ENCODE measurements around the gene HBZ. TPM values are rescaled to one million over a fixed set of nuclear protein-coding genes. Genes with fewer than 3 reads are reported as not detected.
"Not testable (repeated sequence)": the region's sequence is repeated elsewhere in the genome, so short reads cannot be mapped to it uniquely, and the experiment has no call there.

HBZ gene
- total and polyA plus RNA-seq, 4 donors = 0.09 to 9.2 (median 0.37) TPM; not detected in 1

DNA sequence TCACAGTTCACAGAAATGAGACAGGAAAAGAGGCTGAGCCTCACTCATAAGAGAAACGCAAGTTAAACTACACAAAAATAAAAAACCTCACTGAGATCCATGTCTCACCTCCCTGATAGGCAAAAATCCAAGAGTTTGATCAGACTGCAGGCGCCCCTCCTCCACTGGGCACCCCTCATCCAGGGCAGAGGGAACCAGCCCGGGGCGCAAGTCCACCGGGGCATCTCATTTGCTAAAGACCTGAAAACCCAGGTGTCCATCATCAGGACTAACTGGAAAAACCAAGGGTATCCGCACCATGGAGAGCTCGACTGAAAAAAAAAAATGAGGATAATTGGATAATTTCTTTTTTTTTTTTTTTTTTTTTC, 2.6 kb downstream of the HBZ start:
- Histone ChIP-seq H3K4me3 (no peak overlapping the region), H3K27me3 (ENCODE audit: control insufficient read depth in 3 of 3, insufficient read depth in 3 of 3, low read length in 2 of 3) (peaks cover 0 to 32% (median 28%) of the 10 kb centered on the region in 3 donors), H3K4me1 (ENCODE audit: control insufficient read depth in 5 of 5, insufficient read depth in 5 of 5, low read length in 5 of 5) (peaks cover 0 to 8% (median 0%) of the 10 kb centered on the region in 5 donors), H3K36me3 (ENCODE audit: control insufficient read depth in 4 of 4, insufficient read depth in 4 of 4, low read length in 4 of 4) (no peaks in the 10 kb centered on the region), H3K9me3 (ENCODE audit: control insufficient read depth in 4 of 4, insufficient read depth in 3 of 4, low read length in 3 of 4) (no peaks in the 10 kb centered on the region), H3K9ac (ENCODE audit: insufficient read depth in 1 of 2, low read length in 2 of 2) (no peak overlapping the region), H3K27ac (ENCODE audit: low read depth in 1 of 2, low read length in 1 of 2) (no peak overlapping the region)
- TF ChIP-seq, protein P1, sequence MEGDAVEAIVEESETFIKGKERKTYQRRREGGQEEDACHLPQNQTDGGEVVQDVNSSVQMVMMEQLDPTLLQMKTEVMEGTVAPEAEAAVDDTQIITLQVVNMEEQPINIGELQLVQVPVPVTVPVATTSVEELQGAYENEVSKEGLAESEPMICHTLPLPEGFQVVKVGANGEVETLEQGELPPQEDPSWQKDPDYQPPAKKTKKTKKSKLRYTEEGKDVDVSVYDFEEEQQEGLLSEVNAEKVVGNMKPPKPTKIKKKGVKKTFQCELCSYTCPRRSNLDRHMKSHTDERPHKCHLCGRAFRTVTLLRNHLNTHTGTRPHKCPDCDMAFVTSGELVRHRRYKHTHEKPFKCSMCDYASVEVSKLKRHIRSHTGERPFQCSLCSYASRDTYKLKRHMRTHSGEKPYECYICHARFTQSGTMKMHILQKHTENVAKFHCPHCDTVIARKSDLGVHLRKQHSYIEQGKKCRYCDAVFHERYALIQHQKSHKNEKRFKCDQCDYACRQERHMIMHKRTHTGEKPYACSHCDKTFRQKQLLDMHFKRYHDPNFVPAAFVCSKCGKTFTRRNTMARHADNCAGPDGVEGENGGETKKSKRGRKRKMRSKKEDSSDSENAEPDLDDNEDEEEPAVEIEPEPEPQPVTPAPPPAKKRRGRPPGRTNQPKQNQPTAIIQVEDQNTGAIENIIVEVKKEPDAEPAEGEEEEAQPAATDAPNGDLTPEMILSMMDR (IDR thresholded peaks at IDR 0.05; ENCODE audit: control extremely low read depth, extremely low read depth) = no peak
- 63 to 71% methylated on average over 7 of the region's 7 CpGs for WGBS, 2 donors
- DNase-seq = no peak
- ATAC-seq (ENCODE audit: insufficient read depth, low FRiP score) = no peak

DNA sequence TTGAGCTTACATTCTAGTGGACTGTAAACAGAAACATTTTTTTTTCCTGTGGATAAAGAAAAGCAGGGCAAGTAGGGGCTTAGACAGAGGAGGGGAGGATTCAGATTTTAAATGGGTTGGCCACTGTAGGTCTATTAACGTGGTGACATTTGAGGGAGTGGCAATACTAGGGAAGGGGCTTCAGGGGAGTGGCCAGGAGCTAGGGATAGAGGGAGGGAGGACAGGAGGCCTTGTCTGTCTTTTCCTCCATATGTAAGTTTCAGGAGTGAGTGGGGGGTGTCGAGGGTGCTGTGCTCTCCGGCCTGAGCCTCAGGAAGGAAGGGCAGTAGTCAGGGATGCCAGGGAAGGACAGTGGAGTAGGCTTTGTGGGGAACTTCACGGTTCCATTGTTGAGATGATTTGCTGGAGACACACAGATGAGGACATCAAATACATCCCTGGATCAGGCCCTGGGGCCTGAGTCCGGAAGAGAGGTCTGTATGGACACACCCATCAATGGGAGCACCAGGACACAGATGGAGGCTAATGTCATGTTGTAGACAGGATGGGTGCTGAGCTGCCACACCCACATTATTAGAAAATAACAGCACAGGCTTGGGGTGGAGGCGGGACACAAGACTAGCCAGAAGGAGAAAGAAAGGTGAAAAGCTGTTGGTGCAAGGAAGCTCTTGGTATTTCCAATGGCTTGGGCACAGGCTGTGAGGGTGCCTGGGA, 6.8 kb downstream of the HBZ start:
- WGBS, 2 donors = 45 to 56% methylated on average over 6 of the region's 6 CpGs
- Histone ChIP-seq H3K4me3 (no peak overlapping the region), H3K4me1 (ENCODE audit: control insufficient read depth in 5 of 5, insufficient read depth in 5 of 5, low read length in 5 of 5) (peaks cover 0 to 8% (median 0%) of the 10 kb centered on the region in 5 donors), H3K36me3 (ENCODE audit: control insufficient read depth in 4 of 4, insufficient read depth in 4 of 4, low read length in 4 of 4) (no peaks in the 10 kb centered on the region), H3K27me3 (ENCODE audit: control insufficient read depth in 3 of 3, insufficient read depth in 3 of 3, low read length in 2 of 3) (peaks cover 0 to 45% (median 32%) of the 10 kb centered on the region in 3 donors), H3K9me3 (ENCODE audit: control insufficient read depth in 4 of 4, insufficient read depth in 3 of 4, low read length in 3 of 4) (no peaks in the 10 kb centered on the region), H3K27ac (ENCODE audit: low read depth in 1 of 2, low read length in 1 of 2) (no peak overlapping the region), H3K9ac (ENCODE audit: insufficient read depth in 1 of 2, low read length in 2 of 2) (no peak overlapping the region)
- TF ChIP-seq, protein P1 (IDR thresholded peaks at IDR 0.05; ENCODE audit: control extremely low read depth, extremely low read depth) = no peak
- ATAC-seq (ENCODE audit: insufficient read depth, low FRiP score) = no peak
- no peak for DNase-seq

DNA sequence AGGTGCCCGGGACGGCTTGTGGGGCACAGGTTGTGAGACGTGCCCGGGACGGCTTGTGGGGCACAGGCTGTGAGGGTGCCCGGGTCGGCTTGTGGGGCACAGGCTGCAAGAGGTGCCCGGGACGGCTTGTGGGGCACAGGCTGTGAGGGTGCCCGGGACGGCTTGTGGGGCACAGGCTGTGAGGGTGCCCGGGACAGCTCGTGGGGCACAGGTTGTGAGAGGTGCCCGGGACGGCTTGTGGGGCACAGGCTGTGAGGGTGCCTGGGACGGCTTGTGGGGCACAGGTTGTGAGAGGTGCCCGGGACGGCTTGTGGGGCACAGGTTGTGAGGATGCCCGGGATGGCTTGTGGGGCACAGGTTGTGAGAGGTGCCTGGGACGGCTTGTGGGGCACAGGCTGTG, 7.8 kb downstream of the HBZ start:
- H3K36me3 ChIP-seq (ENCODE audit: control insufficient read depth in 4 of 4, insufficient read depth in 4 of 4, low read length in 4 of 4); DNase-seq; ATAC-seq (ENCODE audit: insufficient read depth, low FRiP score); H3K9ac ChIP-seq (ENCODE audit: insufficient read depth in 1 of 2, low read length in 2 of 2); H3K9me3 ChIP-seq (ENCODE audit: control insufficient read depth in 4 of 4, insufficient read depth in 3 of 4, low read length in 3 of 4); H3K27ac ChIP-seq (ENCODE audit: low read depth in 1 of 2, low read length in 1 of 2); H3K4me3 ChIP-seq; H3K4me1 ChIP-seq (ENCODE audit: control insufficient read depth in 5 of 5, insufficient read depth in 5 of 5, low read length in 5 of 5): not testable (repeated sequence)
- peaks cover 0 to 41% (median 27%) of the 10 kb centered on the region in 3 donors for H3K27me3 ChIP-seq (ENCODE audit: control insufficient read depth in 3 of 3, insufficient read depth in 3 of 3, low read length in 2 of 3)
- WGBS, 2 donors = 71% methylated on average over 16 to 20 of the region's 20 CpGs

DNA sequence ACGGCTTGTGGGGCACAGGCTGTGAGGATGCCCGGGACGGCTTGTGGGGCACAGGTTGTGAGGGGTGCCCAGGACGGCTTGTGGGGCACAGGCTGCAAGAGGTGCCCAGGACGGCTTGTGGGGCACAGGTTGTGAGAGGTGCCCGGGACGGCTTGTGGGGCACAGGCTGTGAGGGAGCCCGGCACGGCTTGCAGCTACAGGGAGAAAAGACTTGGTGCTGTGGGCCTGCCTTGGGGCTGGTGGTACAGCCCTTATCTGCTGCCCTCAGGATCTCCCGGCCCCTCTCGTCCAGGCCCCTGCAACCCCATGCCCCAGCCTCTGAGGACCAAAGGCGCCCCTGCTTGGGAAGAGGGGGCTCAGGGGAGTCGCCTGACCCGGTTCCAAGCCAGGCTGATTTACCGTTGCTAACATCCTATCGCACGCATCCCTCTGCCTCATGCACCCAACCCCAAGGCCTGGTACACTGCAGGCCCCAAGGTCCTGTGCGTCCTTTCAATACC, 8.3 kb downstream of the HBZ start:
- DNase-seq (no peak), ATAC-seq (ENCODE audit: insufficient read depth, low FRiP score) (no peak)
- Histone ChIP-seq H3K9ac (ENCODE audit: insufficient read depth in 1 of 2, low read length in 2 of 2) (no peak overlapping the region), H3K4me1 (ENCODE audit: control insufficient read depth in 5 of 5, insufficient read depth in 5 of 5, low read length in 5 of 5) (peaks cover 0 to 7% (median 0%) of the 10 kb centered on the region in 5 donors), H3K27ac (ENCODE audit: low read depth in 1 of 2, low read length in 1 of 2) (no peak overlapping the region), H3K9me3 (ENCODE audit: control insufficient read depth in 4 of 4, insufficient read depth in 3 of 4, low read length in 3 of 4) (no peaks in the 10 kb centered on the region), H3K27me3 (ENCODE audit: control insufficient read depth in 3 of 3, insufficient read depth in 3 of 3, low read length in 2 of 3) (peaks cover 3 to 43% (median 28%) of the 10 kb centered on the region in 3 donors), H3K4me3 (no peak overlapping the region), H3K36me3 (ENCODE audit: control insufficient read depth in 4 of 4, insufficient read depth in 4 of 4, low read length in 4 of 4) (no peaks in the 10 kb centered on the region)
- 65 to 71% methylated on average over 15 to 18 of the region's 18 CpGs for WGBS, 2 donors
- TF ChIP-seq, protein P1 (IDR thresholded peaks at IDR 0.05; ENCODE audit: control extremely low read depth, extremely low read depth) = no peak

Data from lung (tissue), 12 donors.